T-helper 2 cell treated with Interferon-gamma antibody and Interleukin-4, amounts not matched to agents 100 ng/mL and 5 ng/mL, for 36 hours (primary cell): ENCODE results near the gene HOXB9. TPM values are rescaled to one million over a fixed set of nuclear protein-coding genes. Genes with fewer than 3 reads are reported as not detected.

Source experiments
- intact Hi-C: fragments of 100-400 bp; cut with micrococcal nuclease; formaldehyde crosslinking; loops from one replicate; pipeline ENCODE4 v1.15.1; 2023
- total RNA-seq: library from RNA; stranded (reverse); gene quantifications from 2 replicates; pipeline ENCODE4 v1.2.3, GENCODE V29; 2022

Gene HOXB9
- total RNA-seq, 1 donor from 2014 or later, result 0.09 TPM

DNA sequence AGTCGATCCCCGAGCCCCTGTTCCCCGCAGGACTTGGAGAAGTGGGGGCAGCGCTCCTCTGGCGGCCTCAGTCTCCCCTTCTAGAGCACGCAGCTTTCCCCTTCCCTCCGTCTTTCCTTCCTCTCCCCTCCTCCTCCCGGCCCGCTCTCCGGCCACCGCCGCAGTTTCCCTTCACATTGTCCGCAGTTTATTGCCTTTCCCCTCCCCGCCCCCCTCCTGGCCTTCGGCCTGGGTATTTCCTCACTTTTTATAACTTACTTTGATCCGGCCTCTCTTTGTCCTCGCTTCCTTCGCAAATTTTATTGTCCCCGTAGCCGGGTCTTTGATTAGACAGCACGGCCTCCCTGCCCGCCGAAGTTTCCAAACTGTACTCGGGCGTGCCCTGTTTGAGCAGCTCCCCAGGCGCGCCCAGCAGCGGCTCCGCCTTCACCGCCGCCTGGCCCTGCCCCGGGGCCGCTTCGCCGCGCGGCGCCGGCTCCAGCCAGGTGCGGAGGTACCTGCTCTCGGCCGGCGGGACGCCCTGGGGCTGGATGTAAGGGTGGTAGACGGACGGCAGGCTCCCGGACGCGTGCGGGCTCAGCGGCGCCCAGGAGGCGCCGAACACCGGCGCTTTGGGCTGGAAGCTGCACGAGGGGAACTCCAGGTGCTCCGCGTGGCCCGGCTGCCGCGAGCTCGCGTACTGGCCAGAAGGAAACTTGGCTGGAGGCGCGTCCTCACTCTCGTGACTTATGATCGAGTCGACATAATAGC, 488 bp downstream of the HOXB9 start:
- intact Hi-C loops, result no loop called here

- intact Hi-C loops, result no loop called here
These were observed 1.3 kb downstream of the HOXB9 start for GRCh38 chr17:48624544-48625494.

GRCh38 chr17:48624118-48624517, 2.0 kb downstream of the HOXB9 start:
- intact Hi-C loops, result no loop called here

DNA sequence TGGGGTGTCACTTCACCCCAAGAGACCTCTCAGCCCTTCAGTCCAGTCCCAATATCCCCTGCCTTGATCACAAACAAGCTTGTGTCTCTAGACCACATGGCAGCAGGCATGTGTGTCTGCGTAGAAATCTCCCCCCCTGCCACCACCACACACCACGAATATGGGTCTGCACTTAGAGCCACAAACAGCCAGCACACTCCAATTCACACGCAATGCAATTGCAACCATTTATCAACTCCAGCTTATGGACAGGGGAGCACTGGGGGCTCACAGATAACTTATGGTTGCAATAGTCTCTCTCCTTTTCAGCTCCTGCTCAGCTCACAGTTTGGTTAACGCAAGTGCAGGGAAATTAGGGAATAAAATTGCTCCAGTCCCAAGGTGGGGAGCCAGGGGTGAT, 2.6 kb downstream of the HOXB9 start:
- intact Hi-C loops, result no loop called here

- intact Hi-C loops, result no loop called here
These were observed 3.3 kb downstream of the HOXB9 start for GRCh38 chr17:48622857-48623256.

GRCh38 chr17:48621410-48622392, 4.5 kb downstream of the HOXB9 start:
- intact Hi-C loops, result no loop called here

- intact Hi-C loops, result no loop called here
These were observed 5.6 kb downstream of the HOXB9 start for GRCh38 chr17:48620461-48621139.

DNA sequence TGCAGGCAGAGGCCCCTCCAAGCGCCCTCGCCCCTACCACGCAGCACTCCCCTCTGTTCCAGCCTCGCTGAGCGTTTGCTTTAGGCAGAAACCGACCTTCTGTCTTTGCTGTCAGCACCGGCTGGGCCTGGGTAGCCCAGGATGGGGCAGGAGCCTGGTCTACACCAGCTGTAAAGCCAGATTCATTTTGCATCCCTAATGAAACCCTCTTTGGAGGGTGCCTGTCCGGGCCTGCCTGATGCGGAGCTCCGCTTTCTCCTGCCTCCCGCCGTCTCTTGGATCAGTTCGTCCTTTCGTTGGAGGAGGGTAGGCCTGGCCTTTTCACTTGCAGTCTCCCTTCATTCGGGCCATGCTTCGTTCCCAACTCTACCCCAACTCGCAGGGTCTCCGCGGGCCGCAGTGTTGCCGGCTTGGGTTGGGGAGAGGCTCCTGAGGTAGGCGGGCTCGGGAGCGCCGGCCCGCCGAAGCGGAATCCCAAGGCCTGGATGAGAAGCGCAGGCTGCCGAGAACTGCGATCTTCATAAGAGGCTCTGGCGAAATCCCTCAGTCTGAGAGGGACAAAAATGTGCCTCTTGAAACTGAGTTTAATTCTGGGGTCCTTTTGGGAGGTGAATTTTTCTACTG, 6.2 kb downstream of the HOXB9 start:
- intact Hi-C loops, result loop anchor here (5.0 to 10.0 kb wide), 2 partner anchors 375 to 538 kb away; partner anchors contain the start of gene IGF2BP1

DNA sequence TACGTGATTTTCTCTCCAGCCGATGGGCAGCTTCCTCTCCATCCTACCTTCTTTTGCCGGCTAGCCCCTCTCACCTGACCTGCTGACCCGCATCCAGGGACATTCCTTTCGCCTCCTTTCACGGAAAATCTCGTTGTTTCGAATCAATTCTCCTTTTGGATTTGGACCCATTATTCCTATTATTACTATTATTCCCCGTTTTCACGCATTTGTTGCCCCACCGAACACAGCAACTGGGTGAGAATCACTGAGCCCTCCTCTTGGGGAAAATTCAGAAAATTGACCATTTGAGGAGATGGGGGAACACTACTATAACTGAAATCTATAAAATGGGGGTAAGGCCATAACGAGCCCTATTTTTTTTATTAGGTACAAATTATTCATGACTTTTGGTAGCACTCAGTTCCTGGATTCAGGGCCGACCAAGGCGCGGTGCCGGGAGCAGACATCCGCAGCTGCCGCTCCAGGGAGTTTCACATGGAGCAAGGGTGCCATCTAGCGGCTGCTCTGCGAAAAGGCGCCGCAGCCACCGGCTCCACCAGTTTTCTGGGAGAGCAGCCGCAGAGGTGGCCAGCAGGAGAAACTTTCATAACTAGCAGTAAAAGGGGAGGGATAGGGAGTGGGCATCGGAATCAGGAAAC, 7.8 kb downstream of the HOXB9 start:
- intact Hi-C loops, result loop anchor here (1.0 to 10.0 kb wide), 3 partner anchors 376 to 593 kb away; partner anchors contain the start of gene IGF2BP1

GRCh38 chr17:48617471-48618255, 8.5 kb downstream of the HOXB9 start:
- intact Hi-C loops, result loop anchor here (1.0 to 10.0 kb wide), 3 partner anchors 377 to 592 kb away; partner anchors contain the start of gene IGF2BP1

DNA sequence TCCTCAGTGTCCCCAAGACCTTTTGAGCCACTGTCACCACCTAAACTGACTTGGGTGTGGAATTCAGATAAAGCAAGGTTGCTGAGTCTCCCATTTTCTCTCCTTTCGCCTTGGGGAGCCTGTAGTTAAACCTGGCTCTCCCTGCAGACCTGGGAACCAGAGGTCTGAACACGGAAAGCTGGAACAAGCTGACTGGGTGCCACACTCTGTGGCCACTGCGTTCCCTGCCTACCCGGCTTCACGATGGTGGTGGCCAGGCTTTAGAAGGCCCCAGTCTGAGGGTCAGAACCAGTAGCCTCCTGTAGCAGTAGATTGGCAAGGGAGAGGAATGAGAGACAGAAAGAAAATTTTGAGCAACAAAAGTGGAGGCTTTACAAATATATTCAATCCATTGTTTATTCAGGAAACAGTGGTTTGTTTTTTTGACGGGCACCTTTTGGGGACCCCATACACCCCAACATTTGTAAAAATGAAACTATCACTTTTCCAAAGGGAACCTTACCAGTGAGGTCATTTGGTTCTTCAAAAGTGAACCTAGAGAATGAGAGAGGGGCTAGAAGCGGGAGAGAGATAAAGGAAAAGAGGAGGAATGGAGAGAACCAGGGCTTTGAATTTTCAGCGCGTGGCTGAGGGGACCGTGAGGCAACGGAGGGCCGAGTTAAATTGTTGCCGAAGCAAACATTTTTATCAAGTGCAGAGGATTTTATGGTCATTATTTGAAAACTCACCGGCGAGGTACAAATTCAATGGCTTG, 9.3 kb downstream of the HOXB9 start:
- intact Hi-C loops, result loop anchor here (5.0 to 10.0 kb wide), 2 partner anchors 378 to 535 kb away; partner anchors contain the start of gene IGF2BP1

- intact Hi-C loops, result loop anchor here (5.0 to 10.0 kb wide), 2 partner anchors 379 to 534 kb away; partner anchors contain the start of gene IGF2BP1
These were observed 10.0 kb downstream of the HOXB9 start for GRCh38 chr17:48615963-48616716.

- intact Hi-C loops, result loop anchor here (5.0 to 10.0 kb wide), 2 partner anchors 379 to 533 kb away; partner anchors contain the start of gene IGF2BP1
These were observed 10.9 kb downstream of the HOXB9 start, which contains the start of gene HOXB8 for GRCh38 chr17:48615047-48615962. TSS of gene HOXB8 (minus strand) at chr17:48615292. CDS start at chr17:48614704, 588 bp downstream.

GRCh38 chr17:48613862-48614694, 12.1 kb downstream of the HOXB9 start:
- intact Hi-C loops, result loop anchor here (2.0 to 10.0 kb wide), 4 partner anchors 17 to 381 kb away; partner anchors contain the start of genes HOXB13 and IGF2BP1
